Measurements from ENCODE around the gene LARGE1. TPM values are rescaled to one million over a fixed set of nuclear protein-coding genes. Genes with fewer than 3 reads are reported as not detected.

The LARGE1 gene
- polyA plus RNA-seq, 3 donors, result 0.05 to 0.13 TPM; not detected in 1

- no peak overlapping the region for H3K27ac ChIP-seq (ENCODE audit: low read depth in 1 of 2, low read length in 2 of 2)
- no peaks in the 10 kb centered on the region for H3K79me2 ChIP-seq (ENCODE audit: insufficient read depth, low read length)
- no peaks in the 10 kb centered on the region for H3K27me3 ChIP-seq (ENCODE audit: control insufficient read depth in 2 of 2, insufficient read depth in 2 of 2, low read length in 2 of 2)
- Mint-ChIP-seq H3K9me3 (peaks cover 7 to 47% (median 15%) of the 10 kb centered on the region in 7 donors), H3K4me3 (no peak overlapping the region), H3K27me3 (ENCODE audit: low read depth in 3 of 3) (peaks cover 0 to 1% (median 0%) of the 10 kb centered on the region in 3 donors), H3K4me1 (no peaks in the 10 kb centered on the region), H3K36me3 (no peaks in the 10 kb centered on the region), H3K27ac (no peak overlapping the region)
- WGBS (ENCODE audit: insufficient coverage), result 97% methylated on average over 10 of the region's 11 CpGs
- TF ChIP-seq CTCF (IDR thresholded peaks at IDR 0.05), result no peak
- H4K20me1 ChIP-seq (ENCODE audit: insufficient read depth, low read length), result no peaks in the 10 kb centered on the region
- intact Hi-C loops (cut with micrococcal nuclease), result no loop called here
- H3K36me3 ChIP-seq (replicated peaks in 1 of 2; ENCODE audit: control insufficient read depth in 1 of 2, insufficient read depth in 2 of 2, low read length in 2 of 2), result no peaks in the 10 kb centered on the region
- H3K4me1 ChIP-seq (ENCODE audit: control insufficient read depth in 1 of 2, insufficient read depth in 2 of 2, low read length in 2 of 2), result no peaks in the 10 kb centered on the region
- no peak for DNase-seq
- peaks cover 23 to 25% of the 10 kb centered on the region in 2 donors for H3K9me3 ChIP-seq (replicated peaks in 1 of 2; ENCODE audit: control insufficient read depth in 1 of 2, insufficient read depth in 1 of 2, low read length in 2 of 2)
- no peak overlapping the region for H3K4me3 ChIP-seq (replicated peaks in 1 of 3; ENCODE audit: low read depth in 2 of 3, low read length in 3 of 3)
- H2AFZ ChIP-seq (ENCODE audit: insufficient read depth, low read depth, low read length, poor library complexity, severe bottlenecking), result no peak overlapping the region
- H3K9ac ChIP-seq (ENCODE audit: insufficient read depth, low read length, poor library complexity, severe bottlenecking), result no peak overlapping the region
- no peak overlapping the region for H3K4me2 ChIP-seq (replicated peaks; ENCODE audit: extremely low read depth, low read length, poor library complexity, severe bottlenecking)
Measured at GRCh38 chr22:33678523-33678922, 241.8 kb downstream of the LARGE1 start.

- peaks cover 5 to 49% (median 16%) of the 10 kb centered on the region in 7 donors for H3K9me3 Mint-ChIP-seq
- Histone ChIP-seq H3K4me2 (replicated peaks; ENCODE audit: extremely low read depth, low read length, poor library complexity, severe bottlenecking) (no peak overlapping the region), H3K9me3 (replicated peaks in 1 of 2; ENCODE audit: control insufficient read depth in 1 of 2, insufficient read depth in 1 of 2, low read length in 2 of 2) (peaks cover 20 to 24% of the 10 kb centered on the region in 2 donors), H4K20me1 (ENCODE audit: insufficient read depth, low read length) (no peaks in the 10 kb centered on the region), H3K9ac (ENCODE audit: insufficient read depth, low read length, poor library complexity, severe bottlenecking) (no peak overlapping the region), H3K79me2 (ENCODE audit: insufficient read depth, low read length) (no peaks in the 10 kb centered on the region), H3K36me3 (replicated peaks in 1 of 2; ENCODE audit: control insufficient read depth in 1 of 2, insufficient read depth in 2 of 2, low read length in 2 of 2) (no peaks in the 10 kb centered on the region), H2AFZ (ENCODE audit: insufficient read depth, low read depth, low read length, poor library complexity, severe bottlenecking) (no peak overlapping the region), H3K27ac (ENCODE audit: low read depth in 1 of 2, low read length in 2 of 2) (no peak overlapping the region), H3K4me3 (replicated peaks in 1 of 3; ENCODE audit: low read depth in 2 of 3, low read length in 3 of 3) (no peak overlapping the region), H3K4me1 (ENCODE audit: control insufficient read depth in 1 of 2, insufficient read depth in 2 of 2, low read length in 2 of 2) (no peaks in the 10 kb centered on the region), H3K27me3 (ENCODE audit: control insufficient read depth in 2 of 2, insufficient read depth in 2 of 2, low read length in 2 of 2) (no peaks in the 10 kb centered on the region)
- TF ChIP-seq CTCF (IDR thresholded peaks at IDR 0.05), result no peak
- no peaks in the 10 kb centered on the region for H3K27me3 Mint-ChIP-seq (ENCODE audit: low read depth in 3 of 3)
- WGBS (ENCODE audit: insufficient coverage), result 93% methylated on average over 4 of the region's 4 CpGs
- H3K36me3 Mint-ChIP-seq, result no peaks in the 10 kb centered on the region
- DNase-seq, result no peak
- H3K4me1 Mint-ChIP-seq, result no peaks in the 10 kb centered on the region
- H3K4me3 Mint-ChIP-seq, result no peak overlapping the region
- no peak overlapping the region for H3K27ac Mint-ChIP-seq
- intact Hi-C loops (cut with micrococcal nuclease), result no loop called here
Measured at GRCh38 chr22:33677536-33677935, 242.7 kb downstream of the LARGE1 start.
